Measurements from ENCODE around the gene DNAI4. TPM values are rescaled to one million over a fixed set of nuclear protein-coding genes. Genes with fewer than 3 reads are reported as not detected.

DNAI4 gene
- total and polyA plus RNA-seq, 2 of the 4 experiments (the other 2 are of a cell fraction): 0.63 to 1.6 TPM

DNA sequence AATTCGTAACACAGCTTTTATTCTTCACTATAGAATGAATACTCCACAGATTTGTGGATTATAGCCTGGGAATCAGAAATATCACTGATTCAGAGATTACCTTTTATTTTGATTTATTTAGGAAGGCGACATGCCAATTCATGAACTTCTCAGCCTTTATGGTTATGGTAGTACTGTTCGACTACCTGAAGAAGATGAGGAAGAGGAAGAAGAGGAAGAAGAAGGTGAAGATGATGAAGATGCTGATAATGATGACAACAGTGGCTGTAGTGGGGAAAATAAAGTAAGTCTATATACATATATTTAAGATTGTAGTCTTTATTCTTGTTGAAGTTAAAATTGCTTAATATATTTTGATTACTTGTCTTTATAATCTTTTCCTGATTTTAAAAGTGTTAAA, 33.3 kb upstream of the DNAI4 start:
- no peak for ATAC-seq (ENCODE audit: low read depth)
- WGBS, 2 experiments (ENCODE audit: extremely low coverage in 2 of 2, insufficient read length in 1 of 2): no CpG with 5 or more reads among the region's 3 CpGs
- no peak overlapping the region for H4K8ac ChIP-seq (ENCODE audit: low read depth in 2 of 2, low read length in 2 of 2)
- H2AFZ ChIP-seq (replicated peaks; ENCODE audit: low read length, poor library complexity): no peak overlapping the region
- no peak overlapping the region for H3K4me2 ChIP-seq (ENCODE audit: low read depth, low read length)
- dilution Hi-C loops (cut with HindIII; ENCODE audit: low sequenced_read_pairs, unreplicated experiment): no loop called here
- ChIA-PET POLR2A (ENCODE audit: unreplicated experiment) (no interaction called here), CTCF (no interaction called here)
- no peak overlapping the region for H2BK5ac ChIP-seq (ENCODE audit: low read depth, low read length, poor library complexity, severe bottlenecking)
- H2AK5ac ChIP-seq (ENCODE audit: low read depth, low read length): no peak overlapping the region
- H4K5ac ChIP-seq (ENCODE audit: low read depth, low read length): no peak overlapping the region
- no peak overlapping the region for H2BK120ac ChIP-seq (ENCODE audit: low read depth, low read length)
- H4K20me1 ChIP-seq (ENCODE audit: insufficient read depth, low read length): no peaks in the 10 kb centered on the region; the same call in 1 of the 2 replicates
- no peak overlapping the region for H3K4me3 ChIP-seq (ENCODE audit: insufficient read depth, low read depth, low read length)
- BruUV-seq (replicated peaks): no TSS peak
- H3K27ac ChIP-seq (ENCODE audit: insufficient read depth, low read length): no peak overlapping the region
- H3K4me1 ChIP-seq (ENCODE audit: control insufficient read depth, insufficient read depth, low read length): no peaks in the 10 kb centered on the region
- no peak for DNase-seq
- no peak overlapping the region for H3K56ac ChIP-seq (ENCODE audit: extremely low read depth, insufficient read depth, low read length)
- in situ Hi-C loops (cut with MboI; ENCODE audit: low sequenced_read_pairs): no loop called here
- H3K18ac ChIP-seq (ENCODE audit: low read depth, low read length): no peak overlapping the region
- TF ChIP-seq NFE2L2 (IDR thresholded peaks at IDR 0.05; ENCODE audit: low read depth, low read length) (no peak), RCOR1 (IDR thresholded peaks at IDR 0.05; ENCODE audit: insufficient replicate concordance, low read length) (no peak), MXI1 (IDR thresholded peaks at IDR 0.05; ENCODE audit: borderline replicate concordance, low read depth, low read length) (no peak), FOS (IDR thresholded peaks at IDR 0.05; ENCODE audit: low read depth, low read length) (no peak), MAZ (IDR thresholded peaks at IDR 0.05; ENCODE audit: borderline replicate concordance, low read depth, low read length) (no peak), CEBPB (IDR thresholded peaks at IDR 0.05; ENCODE audit: low read depth, low read length) (no peak)
- TF ChIP-seq, protein P1, sequence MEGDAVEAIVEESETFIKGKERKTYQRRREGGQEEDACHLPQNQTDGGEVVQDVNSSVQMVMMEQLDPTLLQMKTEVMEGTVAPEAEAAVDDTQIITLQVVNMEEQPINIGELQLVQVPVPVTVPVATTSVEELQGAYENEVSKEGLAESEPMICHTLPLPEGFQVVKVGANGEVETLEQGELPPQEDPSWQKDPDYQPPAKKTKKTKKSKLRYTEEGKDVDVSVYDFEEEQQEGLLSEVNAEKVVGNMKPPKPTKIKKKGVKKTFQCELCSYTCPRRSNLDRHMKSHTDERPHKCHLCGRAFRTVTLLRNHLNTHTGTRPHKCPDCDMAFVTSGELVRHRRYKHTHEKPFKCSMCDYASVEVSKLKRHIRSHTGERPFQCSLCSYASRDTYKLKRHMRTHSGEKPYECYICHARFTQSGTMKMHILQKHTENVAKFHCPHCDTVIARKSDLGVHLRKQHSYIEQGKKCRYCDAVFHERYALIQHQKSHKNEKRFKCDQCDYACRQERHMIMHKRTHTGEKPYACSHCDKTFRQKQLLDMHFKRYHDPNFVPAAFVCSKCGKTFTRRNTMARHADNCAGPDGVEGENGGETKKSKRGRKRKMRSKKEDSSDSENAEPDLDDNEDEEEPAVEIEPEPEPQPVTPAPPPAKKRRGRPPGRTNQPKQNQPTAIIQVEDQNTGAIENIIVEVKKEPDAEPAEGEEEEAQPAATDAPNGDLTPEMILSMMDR (conservative IDR thresholded peaks at IDR 0.05; ENCODE audit: low read depth, low read length): no peak
- TF ChIP-seq, protein P2, sequence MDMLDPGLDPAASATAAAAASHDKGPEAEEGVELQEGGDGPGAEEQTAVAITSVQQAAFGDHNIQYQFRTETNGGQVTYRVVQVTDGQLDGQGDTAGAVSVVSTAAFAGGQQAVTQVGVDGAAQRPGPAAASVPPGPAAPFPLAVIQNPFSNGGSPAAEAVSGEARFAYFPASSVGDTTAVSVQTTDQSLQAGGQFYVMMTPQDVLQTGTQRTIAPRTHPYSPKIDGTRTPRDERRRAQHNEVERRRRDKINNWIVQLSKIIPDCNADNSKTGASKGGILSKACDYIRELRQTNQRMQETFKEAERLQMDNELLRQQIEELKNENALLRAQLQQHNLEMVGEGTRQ (IDR thresholded peaks at IDR 0.05; ENCODE audit: low read depth, low read length): no peak
- no peak overlapping the region for H3K23ac ChIP-seq (ENCODE audit: low read depth, low read length)
- no peak overlapping the region for H3K4ac ChIP-seq (ENCODE audit: low read depth, low read length)
- no peak overlapping the region for H4K91ac ChIP-seq (ENCODE audit: insufficient read depth, low read depth, low read length)
- no peak overlapping the region for H3K14ac ChIP-seq (replicated peaks; ENCODE audit: low read depth, low read length)
- no peak overlapping the region for H2AK9ac ChIP-seq (replicated peaks; ENCODE audit: low read depth, low read length, poor library complexity)
- H3K27me3 ChIP-seq (ENCODE audit: control insufficient read depth, insufficient read depth, low read length): no peaks in the 10 kb centered on the region
- H3K9me1 ChIP-seq (ENCODE audit: insufficient read depth, low read length): no peaks in the 10 kb centered on the region
- no peak overlapping the region for H2BK15ac ChIP-seq (ENCODE audit: low read depth, low read length)
- no peak overlapping the region for H3K9ac ChIP-seq (ENCODE audit: low read depth, low read length)
- intact Hi-C loops (cut with micrococcal nuclease): no loop called here
- H2BK20ac ChIP-seq (ENCODE audit: low read depth, low read length): no peak overlapping the region
- H3K79me1 ChIP-seq (ENCODE audit: low read depth in 1 of 2, low read length in 2 of 2): peaks cover 24 to 40% of the 10 kb centered on the region in 2 experiments
- peaks cover 29% of the 10 kb centered on the region for H3K36me3 ChIP-seq (ENCODE audit: control insufficient read depth, insufficient read depth, low read length)
- H3K9me3 ChIP-seq (ENCODE audit: control insufficient read depth, insufficient read depth, low read length): no peaks in the 10 kb centered on the region

Measured in IMR-90 (cell line).